ENCODE data around the gene LZTFL1. TPM values are rescaled to one million over a fixed set of nuclear protein-coding genes. Genes with fewer than 3 reads are reported as not detected.

LZTFL1 gene
- total and polyA plus RNA-seq, 8 donors: 17.0 to 66.8 (median 50.8) TPM

GRCh38 chr3:45789235-45789812 is 52.6 kb downstream of the LZTFL1 start:
- ATAC-seq (no peak), DNase-seq (no peak)
- intact Hi-C loops (cut with DNase I): no loop called here
- TF ChIP-seq CTCF (IDR thresholded peaks at IDR 0.05): no peak
- Histone ChIP-seq H3K9me3 (peaks cover 0 to 15% of the 10 kb centered on the region in 2 donors), H3K4me1 (no peaks in the 10 kb centered on the region), H3K27ac (no peak overlapping the region), H3K36me3 (no peaks in the 10 kb centered on the region), H3K27me3 (peaks cover 0 to 7% of the 10 kb centered on the region in 2 donors), H3K4me3 (no peak overlapping the region)

GRCh38 chr3:45787551-45787950 is 54.4 kb downstream of the LZTFL1 start:
- no peak for DNase-seq
- no peaks in the 10 kb centered on the region for H3K36me3 ChIP-seq
- no peaks in the 10 kb centered on the region for H3K27me3 ChIP-seq
- H3K9me3 ChIP-seq: peaks cover 0 to 15% of the 10 kb centered on the region in 2 donors
- intact Hi-C loops (cut with DNase I): no loop called here
- no peaks in the 10 kb centered on the region for H3K4me1 ChIP-seq
- TF ChIP-seq CTCF (IDR thresholded peaks at IDR 0.05): no peak
- no peak overlapping the region for H3K4me3 ChIP-seq
- no peak overlapping the region for H3K27ac ChIP-seq
- ATAC-seq: no peak

DNA sequence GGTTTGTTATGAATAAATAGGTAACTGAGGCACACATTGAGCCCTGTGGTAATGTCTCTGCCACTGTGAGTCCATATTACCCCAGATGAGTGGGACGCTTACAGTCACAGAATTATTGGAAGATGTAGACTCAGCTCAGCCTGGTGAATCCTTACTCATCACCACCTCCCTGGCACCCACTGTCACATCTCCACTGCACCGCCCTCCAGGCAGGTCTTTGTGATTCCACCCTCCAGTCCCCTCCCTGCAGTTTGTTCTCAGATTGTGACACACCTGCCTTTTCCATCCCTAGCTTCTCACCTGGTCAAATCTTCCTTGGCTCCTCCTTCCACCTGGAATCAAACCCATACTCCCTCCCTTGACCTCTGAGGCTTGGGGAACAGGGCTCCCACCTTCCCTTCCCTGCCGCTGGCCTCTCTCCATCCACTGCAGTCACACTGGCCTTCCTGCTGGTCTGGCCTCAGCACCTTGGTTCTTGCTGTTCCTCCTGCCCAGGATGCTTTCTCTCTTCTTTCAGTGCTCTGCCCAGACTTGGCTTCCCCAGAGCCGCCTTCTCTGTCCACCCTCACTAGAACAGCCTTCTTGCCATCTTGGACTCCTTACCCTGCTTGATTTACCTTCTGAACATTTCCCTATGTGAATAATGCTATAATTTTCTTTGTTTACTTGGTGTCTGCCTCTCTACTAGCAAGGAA is 55.0 kb downstream of the LZTFL1 start:
- Histone ChIP-seq H3K36me3 (no peaks in the 10 kb centered on the region), H3K4me3 (no peak overlapping the region), H3K27ac (no peak overlapping the region), H3K9me3 (peaks cover 0 to 15% of the 10 kb centered on the region in 2 donors), H3K27me3 (no peaks in the 10 kb centered on the region), H3K4me1 (no peaks in the 10 kb centered on the region)
- intact Hi-C loops (cut with DNase I): no loop called here
- no peak for DNase-seq
- no peak for ATAC-seq
- TF ChIP-seq CTCF (IDR thresholded peaks at IDR 0.05): no peak

GRCh38 chr3:45785605-45786150 is 56.2 kb downstream of the LZTFL1 start:
- Histone ChIP-seq H3K36me3 (no peaks in the 10 kb centered on the region), H3K4me1 (no peaks in the 10 kb centered on the region), H3K9me3 (peaks cover 0 to 15% of the 10 kb centered on the region in 2 donors), H3K27ac (no peak overlapping the region), H3K27me3 (no peaks in the 10 kb centered on the region), H3K4me3 (no peak overlapping the region)
- TF ChIP-seq CTCF (IDR thresholded peaks at IDR 0.05): no peak
- no peak for ATAC-seq
- DNase-seq: no peak
- intact Hi-C loops (cut with DNase I): no loop called here

GRCh38 chr3:45783667-45784066 is 58.3 kb downstream of the LZTFL1 start:
- no peak overlapping the region for H3K4me3 ChIP-seq
- H3K27ac ChIP-seq: no peak overlapping the region
- DNase-seq (no peak), ATAC-seq (no peak)
- intact Hi-C loops (cut with DNase I): no loop called here
- H3K4me1 ChIP-seq: no peaks in the 10 kb centered on the region
- no peak for TF ChIP-seq CTCF (IDR thresholded peaks at IDR 0.05)
- H3K36me3 ChIP-seq: no peaks in the 10 kb centered on the region
- no peaks in the 10 kb centered on the region for H3K27me3 ChIP-seq
- H3K9me3 ChIP-seq: peaks cover 0 to 4% of the 10 kb centered on the region in 2 donors

Measured in left lung (tissue), 10 donors.